ENCODE results near the gene AFDN. TPM values are rescaled to one million over a fixed set of nuclear protein-coding genes. Genes with fewer than 3 reads are reported as not detected.

Gene AFDN
- total and polyA plus RNA-seq, 3 donors from 2014 or later: 87.6 to 333 (median 291) TPM

DNA sequence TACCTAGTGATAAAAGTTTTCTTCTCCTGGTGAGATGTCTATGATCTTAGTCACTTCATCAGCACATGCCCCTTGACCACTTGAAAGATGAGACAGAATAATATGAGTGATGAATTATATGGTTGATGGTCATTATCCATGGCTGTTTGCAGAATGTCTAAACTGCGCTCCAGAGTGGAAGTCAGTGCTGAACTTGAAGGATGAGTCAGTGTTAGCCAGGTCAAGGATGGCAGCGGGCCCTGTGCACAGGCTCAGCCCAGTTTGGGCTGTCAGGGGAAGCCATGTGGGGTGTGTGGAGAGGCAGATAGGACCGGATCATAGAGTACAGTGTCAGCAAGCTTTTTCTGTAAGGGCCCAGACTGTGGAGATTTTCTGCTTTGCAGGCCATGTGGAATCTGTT, 103.6 kb downstream of the AFDN start:
- no peak for DNase-seq
- intact Hi-C loops (cut with DNase I; ENCODE audit: low total_unique reads): no loop called here
- Histone ChIP-seq H3K36me3 (ENCODE audit: low read depth, missing control alignments) (no peaks in the 10 kb centered on the region), H3K9me3 (no peaks in the 10 kb centered on the region), H3K4me1 (no peaks in the 10 kb centered on the region), H3K27me3 (no peaks in the 10 kb centered on the region), H3K27ac (no peak overlapping the region), H3K4me3 (no peak overlapping the region)
- 82 to 88% methylated on average over 3 of the region's 3 CpGs for WGBS, 2 donors
- TF ChIP-seq POLR2A (IDR thresholded peaks at IDR 0.05): no peak
- TF ChIP-seq CTCF (IDR thresholded peaks at IDR 0.05): no peak

GRCh38 chr6:167932468-167933276, 106.0 kb downstream of the AFDN start:
- no peak overlapping the region for H3K27ac ChIP-seq
- H3K9me3 ChIP-seq: no peaks in the 10 kb centered on the region
- DNase-seq: no peak
- H3K27me3 ChIP-seq: no peaks in the 10 kb centered on the region
- H3K36me3 ChIP-seq (ENCODE audit: low read depth, missing control alignments): no peaks in the 10 kb centered on the region
- no peak overlapping the region for H3K4me3 ChIP-seq
- H3K4me1 ChIP-seq: no peaks in the 10 kb centered on the region
- intact Hi-C loops (cut with DNase I; ENCODE audit: low total_unique reads): no loop called here
- no peak for TF ChIP-seq CTCF (IDR thresholded peaks at IDR 0.05)
- no peak for TF ChIP-seq POLR2A (IDR thresholded peaks at IDR 0.05)
- 69 to 81% methylated on average over 12 of the region's 12 CpGs for WGBS, 2 donors

DNA sequence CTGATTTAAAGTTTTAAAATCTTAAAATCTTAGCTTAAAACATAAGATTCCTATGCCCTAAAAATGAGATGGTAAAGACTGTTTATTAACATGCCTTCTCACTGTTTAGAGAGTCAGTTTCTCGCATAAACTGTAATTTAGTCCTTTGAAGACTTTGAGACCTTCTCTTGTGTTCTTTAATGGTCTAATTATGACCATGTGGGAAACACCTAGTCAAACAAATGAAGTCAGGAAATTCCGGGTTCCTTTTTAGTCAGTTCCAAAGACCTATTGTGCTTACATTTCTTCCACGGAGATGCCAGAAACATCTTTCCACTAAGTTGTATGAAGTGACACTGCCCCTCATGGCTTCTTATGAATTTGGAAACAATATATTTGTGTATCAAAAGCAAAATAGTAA, 106.6 kb downstream of the AFDN start:
- H3K4me3 ChIP-seq: no peak overlapping the region
- H3K9me3 ChIP-seq: no peaks in the 10 kb centered on the region
- no peaks in the 10 kb centered on the region for H3K36me3 ChIP-seq (ENCODE audit: low read depth, missing control alignments)
- TF ChIP-seq POLR2A (IDR thresholded peaks at IDR 0.05) (no peak), CTCF (IDR thresholded peaks at IDR 0.05) (no peak)
- intact Hi-C loops (cut with DNase I; ENCODE audit: low total_unique reads): no loop called here
- WGBS, 2 donors: 65 to 83% methylated on average over 3 of the region's 3 CpGs
- no peaks in the 10 kb centered on the region for H3K4me1 ChIP-seq
- H3K27ac ChIP-seq: no peak overlapping the region
- DNase-seq: no peak
- H3K27me3 ChIP-seq: no peaks in the 10 kb centered on the region

GRCh38 chr6:167933847-167934246, 107.1 kb downstream of the AFDN start:
- H3K36me3 ChIP-seq (ENCODE audit: low read depth, missing control alignments): no peaks in the 10 kb centered on the region
- peak overlapping the region in 1 of 2 donors; percentile 57 for H3K27ac ChIP-seq
- H3K9me3 ChIP-seq: no peaks in the 10 kb centered on the region
- no peaks in the 10 kb centered on the region for H3K4me1 ChIP-seq
- 90 to 91% methylated on average over 7 of the region's 7 CpGs for WGBS, 2 donors
- DNase-seq: no peak
- H3K27me3 ChIP-seq: no peaks in the 10 kb centered on the region
- no peak overlapping the region for H3K4me3 ChIP-seq
- intact Hi-C loops (cut with DNase I; ENCODE audit: low total_unique reads): no loop called here
- TF ChIP-seq POLR2A (IDR thresholded peaks at IDR 0.05) (no peak), CTCF (IDR thresholded peaks at IDR 0.05) (no peak)

GRCh38 chr6:167934426-167934864, 107.7 kb downstream of the AFDN start:
- TF ChIP-seq CTCF (IDR thresholded peaks at IDR 0.05) (no peak), POLR2A (IDR thresholded peaks at IDR 0.05) (no peak)
- Histone ChIP-seq H3K4me3 (no peak overlapping the region), H3K27ac (peak overlapping the region in 1 of 2 donors; percentile 57), H3K9me3 (no peaks in the 10 kb centered on the region), H3K4me1 (no peaks in the 10 kb centered on the region), H3K36me3 (ENCODE audit: low read depth, missing control alignments) (no peaks in the 10 kb centered on the region), H3K27me3 (no peaks in the 10 kb centered on the region)
- peak; percentile 66 for DNase-seq
- 55 to 71% methylated on average over 7 of the region's 7 CpGs for WGBS, 2 donors
- intact Hi-C loops (cut with DNase I; ENCODE audit: low total_unique reads): no loop called here
